ENCODE measurements around the gene CHD9. TPM values are rescaled to one million over a fixed set of nuclear protein-coding genes. Genes with fewer than 3 reads are reported as not detected.
"Not testable (repeated sequence)": the region's sequence is repeated elsewhere in the genome, so short reads cannot be mapped to it uniquely, and the experiment has no call there.

The CHD9 gene
- polyA plus RNA-seq, 1 donor from 2014 or later: 69.3 TPM

DNA sequence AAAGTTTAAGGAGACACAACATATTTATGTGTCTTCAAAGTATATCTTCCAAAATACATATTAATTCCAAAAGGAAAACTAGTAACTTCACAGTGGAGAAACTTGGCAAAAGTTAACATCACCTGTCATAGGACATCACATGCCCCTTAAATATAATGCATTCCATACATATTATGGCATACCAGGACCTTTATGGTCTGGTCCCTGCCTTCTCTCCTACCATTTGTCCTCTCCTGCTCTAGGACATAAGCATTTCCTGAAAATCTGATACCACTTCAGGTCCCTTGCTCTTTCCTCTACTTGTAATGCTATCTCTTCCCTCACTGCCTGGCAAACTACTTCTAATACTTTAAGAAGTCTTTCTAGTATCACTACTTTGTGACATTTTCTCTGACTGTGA lies 211.4 kb downstream of the CHD9 start:
- H3K79me2 ChIP-seq (replicated peaks; ENCODE audit: insufficient read depth, low read length): no peaks in the 10 kb centered on the region
- no peak overlapping the region for H3K4me3 ChIP-seq (ENCODE audit: low read length)
- H4K20me1 ChIP-seq (ENCODE audit: insufficient read depth): no peaks in the 10 kb centered on the region
- H3K9me2 ChIP-seq (ENCODE audit: insufficient read depth, low read length): no peaks in the 10 kb centered on the region
- TF ChIP-seq EP300 (conservative IDR thresholded peaks at IDR 0.05; ENCODE audit: poor library complexity, severe bottlenecking) (no peak), MXI1 (conservative IDR thresholded peaks at IDR 0.05; ENCODE audit: poor library complexity, severe bottlenecking) (no peak), POLR2AphosphoS5 (IDR thresholded peaks at IDR 0.05) (no peak), EZH2 (IDR thresholded peaks at IDR 0.05; ENCODE audit: borderline replicate concordance, insufficient read depth, low read length, poor library complexity, severe bottlenecking) (no peak), RAD21 (conservative IDR thresholded peaks at IDR 0.05) (no peak), SMC3 (conservative IDR thresholded peaks at IDR 0.05; ENCODE audit: poor library complexity) (no peak), TAF1 (IDR thresholded peaks at IDR 0.05; ENCODE audit: low read depth) (no peak)
- TF ChIP-seq, protein P1, sequence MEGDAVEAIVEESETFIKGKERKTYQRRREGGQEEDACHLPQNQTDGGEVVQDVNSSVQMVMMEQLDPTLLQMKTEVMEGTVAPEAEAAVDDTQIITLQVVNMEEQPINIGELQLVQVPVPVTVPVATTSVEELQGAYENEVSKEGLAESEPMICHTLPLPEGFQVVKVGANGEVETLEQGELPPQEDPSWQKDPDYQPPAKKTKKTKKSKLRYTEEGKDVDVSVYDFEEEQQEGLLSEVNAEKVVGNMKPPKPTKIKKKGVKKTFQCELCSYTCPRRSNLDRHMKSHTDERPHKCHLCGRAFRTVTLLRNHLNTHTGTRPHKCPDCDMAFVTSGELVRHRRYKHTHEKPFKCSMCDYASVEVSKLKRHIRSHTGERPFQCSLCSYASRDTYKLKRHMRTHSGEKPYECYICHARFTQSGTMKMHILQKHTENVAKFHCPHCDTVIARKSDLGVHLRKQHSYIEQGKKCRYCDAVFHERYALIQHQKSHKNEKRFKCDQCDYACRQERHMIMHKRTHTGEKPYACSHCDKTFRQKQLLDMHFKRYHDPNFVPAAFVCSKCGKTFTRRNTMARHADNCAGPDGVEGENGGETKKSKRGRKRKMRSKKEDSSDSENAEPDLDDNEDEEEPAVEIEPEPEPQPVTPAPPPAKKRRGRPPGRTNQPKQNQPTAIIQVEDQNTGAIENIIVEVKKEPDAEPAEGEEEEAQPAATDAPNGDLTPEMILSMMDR (IDR thresholded peaks at IDR 0.05; ENCODE audit: poor library complexity, severe bottlenecking): no peak
- TF ChIP-seq, protein P2, sequence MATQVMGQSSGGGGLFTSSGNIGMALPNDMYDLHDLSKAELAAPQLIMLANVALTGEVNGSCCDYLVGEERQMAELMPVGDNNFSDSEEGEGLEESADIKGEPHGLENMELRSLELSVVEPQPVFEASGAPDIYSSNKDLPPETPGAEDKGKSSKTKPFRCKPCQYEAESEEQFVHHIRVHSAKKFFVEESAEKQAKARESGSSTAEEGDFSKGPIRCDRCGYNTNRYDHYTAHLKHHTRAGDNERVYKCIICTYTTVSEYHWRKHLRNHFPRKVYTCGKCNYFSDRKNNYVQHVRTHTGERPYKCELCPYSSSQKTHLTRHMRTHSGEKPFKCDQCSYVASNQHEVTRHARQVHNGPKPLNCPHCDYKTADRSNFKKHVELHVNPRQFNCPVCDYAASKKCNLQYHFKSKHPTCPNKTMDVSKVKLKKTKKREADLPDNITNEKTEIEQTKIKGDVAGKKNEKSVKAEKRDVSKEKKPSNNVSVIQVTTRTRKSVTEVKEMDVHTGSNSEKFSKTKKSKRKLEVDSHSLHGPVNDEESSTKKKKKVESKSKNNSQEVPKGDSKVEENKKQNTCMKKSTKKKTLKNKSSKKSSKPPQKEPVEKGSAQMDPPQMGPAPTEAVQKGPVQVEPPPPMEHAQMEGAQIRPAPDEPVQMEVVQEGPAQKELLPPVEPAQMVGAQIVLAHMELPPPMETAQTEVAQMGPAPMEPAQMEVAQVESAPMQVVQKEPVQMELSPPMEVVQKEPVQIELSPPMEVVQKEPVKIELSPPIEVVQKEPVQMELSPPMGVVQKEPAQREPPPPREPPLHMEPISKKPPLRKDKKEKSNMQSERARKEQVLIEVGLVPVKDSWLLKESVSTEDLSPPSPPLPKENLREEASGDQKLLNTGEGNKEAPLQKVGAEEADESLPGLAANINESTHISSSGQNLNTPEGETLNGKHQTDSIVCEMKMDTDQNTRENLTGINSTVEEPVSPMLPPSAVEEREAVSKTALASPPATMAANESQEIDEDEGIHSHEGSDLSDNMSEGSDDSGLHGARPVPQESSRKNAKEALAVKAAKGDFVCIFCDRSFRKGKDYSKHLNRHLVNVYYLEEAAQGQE (IDR thresholded peaks at IDR 0.05; ENCODE audit: borderline replicate concordance): no peak
- H3K4me2 ChIP-seq (ENCODE audit: low read length): no peak overlapping the region
- no peaks in the 10 kb centered on the region for H3K9me3 ChIP-seq (ENCODE audit: low read length)
- no peaks in the 10 kb centered on the region for H3K27me3 ChIP-seq (ENCODE audit: insufficient read depth, low read depth, low read length)
- H2AFZ ChIP-seq (ENCODE audit: low read depth, low read length): no peak overlapping the region
- no peak overlapping the region for H3K27ac ChIP-seq (ENCODE audit: low read length)
- peaks cover 4% of the 10 kb centered on the region for H3K36me3 ChIP-seq (ENCODE audit: insufficient read depth, low read length)
- H3K9ac ChIP-seq (ENCODE audit: low read length): no peak overlapping the region
- no peaks in the 10 kb centered on the region for H3F3A ChIP-seq (ENCODE audit: insufficient read depth, low read length, poor library complexity, severe bottlenecking)

DNA sequence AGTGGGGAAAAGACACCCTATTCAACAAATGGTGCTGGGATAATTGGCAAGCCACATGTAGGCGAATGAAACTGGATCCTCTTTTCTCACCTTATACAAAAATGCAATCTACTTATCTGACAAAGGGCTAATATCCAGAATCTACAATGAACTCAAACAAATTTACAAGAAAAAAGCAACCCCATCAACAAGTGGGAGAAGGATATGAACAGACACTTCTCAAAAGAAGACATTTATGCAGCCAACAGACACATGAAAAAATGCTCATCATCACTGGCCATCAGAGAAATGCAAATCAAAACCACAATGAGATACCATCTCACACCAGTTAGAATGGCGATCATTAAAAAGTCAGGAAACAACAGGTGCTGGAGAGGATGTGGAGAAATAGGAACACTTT lies 223.7 kb downstream of the CHD9 start:
- not testable (repeated sequence) for H2AFZ ChIP-seq (ENCODE audit: low read depth, low read length); H3K9ac ChIP-seq (ENCODE audit: low read length); H3K9me2 ChIP-seq (ENCODE audit: insufficient read depth, low read length); H4K20me1 ChIP-seq (ENCODE audit: insufficient read depth); H3K27me3 ChIP-seq (ENCODE audit: insufficient read depth, low read depth, low read length); H3K79me2 ChIP-seq (replicated peaks; ENCODE audit: insufficient read depth, low read length); H3K4me3 ChIP-seq (ENCODE audit: low read length); H3F3A ChIP-seq (ENCODE audit: insufficient read depth, low read length, poor library complexity, severe bottlenecking); H3K9me3 ChIP-seq (ENCODE audit: low read length); H3K4me2 ChIP-seq (ENCODE audit: low read length); H3K27ac ChIP-seq (ENCODE audit: low read length)
- H3K36me3 ChIP-seq (ENCODE audit: insufficient read depth, low read length): peaks cover 35% of the 10 kb centered on the region

DNA sequence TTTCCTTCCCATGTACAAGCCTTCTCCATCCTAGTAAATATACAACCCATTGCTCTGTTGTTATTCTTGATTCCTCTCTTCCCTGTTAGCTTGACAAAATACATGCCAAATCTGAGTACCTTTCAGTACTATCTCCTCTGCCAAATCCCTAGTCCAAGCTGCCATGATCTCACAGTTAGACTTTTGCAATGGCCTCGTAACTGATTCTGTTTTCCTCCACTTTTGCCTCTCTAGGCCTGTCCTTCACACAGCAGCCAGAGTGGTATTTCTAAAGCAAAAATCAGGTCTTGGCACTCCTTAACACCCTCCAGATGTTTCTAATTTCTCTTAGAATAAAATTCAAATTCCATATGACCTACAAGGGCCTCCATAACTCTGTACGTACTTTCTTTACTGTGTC lies 226.5 kb downstream of the CHD9 start:
- no peak overlapping the region for H3K4me3 ChIP-seq (ENCODE audit: low read length)
- no peak overlapping the region for H2AFZ ChIP-seq (ENCODE audit: low read depth, low read length)
- TF ChIP-seq RAD21 (conservative IDR thresholded peaks at IDR 0.05): no peak
- TF ChIP-seq, protein P2 (IDR thresholded peaks at IDR 0.05; ENCODE audit: borderline replicate concordance): no peak
- no peak for TF ChIP-seq EP300 (conservative IDR thresholded peaks at IDR 0.05; ENCODE audit: poor library complexity, severe bottlenecking)
- H3F3A ChIP-seq (ENCODE audit: insufficient read depth, low read length, poor library complexity, severe bottlenecking): peaks cover 3% of the 10 kb centered on the region
- no peaks in the 10 kb centered on the region for H3K79me2 ChIP-seq (replicated peaks; ENCODE audit: insufficient read depth, low read length)
- no peaks in the 10 kb centered on the region for H4K20me1 ChIP-seq (ENCODE audit: insufficient read depth)
- H3K36me3 ChIP-seq (ENCODE audit: insufficient read depth, low read length): peaks cover 24% of the 10 kb centered on the region
- no peak overlapping the region for H3K9ac ChIP-seq (ENCODE audit: low read length)
- no peak overlapping the region for H3K27ac ChIP-seq (ENCODE audit: low read length)
- H3K9me3 ChIP-seq (ENCODE audit: low read length): no peaks in the 10 kb centered on the region
- H3K4me2 ChIP-seq (ENCODE audit: low read length): no peak overlapping the region
- no peaks in the 10 kb centered on the region for H3K27me3 ChIP-seq (ENCODE audit: insufficient read depth, low read depth, low read length)
- no peaks in the 10 kb centered on the region for H3K9me2 ChIP-seq (ENCODE audit: insufficient read depth, low read length)

Data from neural cell (in vitro differentiated cells).